RPMI7951 (cell line): ENCODE results near the gene TPPP. TPM values are rescaled to one million over a fixed set of nuclear protein-coding genes. Genes with fewer than 3 reads are reported as not detected.

Experiments
- DNase-seq: peaks from one replicate; pipeline ENCODE4 v3.0.0-alpha.2; 2012; ENCODE audit warnings: low read depth
- total RNA-seq: library from RNA; depleted of rRNA; stranded (reverse); fragments of >200 nt; shearing (Covaris generic); gene quantifications from 2 replicates; pipeline ENCODE4 v1.2.3, GENCODE V29; 2014

The TPPP gene
- total RNA-seq, 1 experiment from 2014 or later, result 0.72 TPM

GRCh38 chr5:665541-665955 lies 27.6 kb downstream of the TPPP start:
- no peak for DNase-seq

- DNase-seq, result no peak
Observed at GRCh38 chr5:664994-665360, 28.2 kb downstream of the TPPP start.

DNA sequence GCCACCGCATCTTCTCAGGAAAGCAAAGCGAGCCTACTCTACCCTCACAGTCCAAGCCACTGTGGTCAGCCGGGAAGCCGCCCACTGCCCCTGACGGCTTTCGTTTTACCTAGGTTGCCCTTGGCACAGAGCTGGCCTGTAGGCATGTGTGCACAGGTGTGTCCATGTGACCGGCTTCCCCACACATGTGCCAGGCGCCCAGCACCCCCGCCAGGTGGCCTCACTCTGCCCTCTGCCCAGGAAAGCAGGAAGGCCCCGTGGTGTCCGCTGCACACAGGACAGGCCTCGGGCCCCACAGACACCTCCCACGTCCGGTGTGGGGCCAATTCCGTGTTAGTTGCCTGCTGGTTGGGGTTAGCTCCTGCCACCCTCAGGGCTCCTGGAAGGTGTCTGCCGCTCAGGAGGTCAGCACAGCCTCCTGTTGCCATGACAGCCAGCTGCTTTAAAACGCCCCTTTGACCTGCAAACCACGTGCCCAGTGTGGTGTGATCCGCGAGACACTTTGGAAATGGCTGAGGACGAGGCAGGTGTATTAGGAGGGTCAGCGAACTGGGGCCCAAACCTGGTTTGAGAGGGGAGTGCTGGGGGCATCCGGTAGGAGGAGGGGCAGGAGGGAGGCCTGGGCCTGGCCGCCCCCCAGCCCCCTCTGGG lies 28.7 kb downstream of the TPPP start:
- DNase-seq, result no peak

- no peak for DNase-seq
Observed at GRCh38 chr5:663436-664342, 29.5 kb downstream of the TPPP start.

- no peak for DNase-seq
Observed at GRCh38 chr5:662751-663435, 30.3 kb downstream of the TPPP start.

DNA sequence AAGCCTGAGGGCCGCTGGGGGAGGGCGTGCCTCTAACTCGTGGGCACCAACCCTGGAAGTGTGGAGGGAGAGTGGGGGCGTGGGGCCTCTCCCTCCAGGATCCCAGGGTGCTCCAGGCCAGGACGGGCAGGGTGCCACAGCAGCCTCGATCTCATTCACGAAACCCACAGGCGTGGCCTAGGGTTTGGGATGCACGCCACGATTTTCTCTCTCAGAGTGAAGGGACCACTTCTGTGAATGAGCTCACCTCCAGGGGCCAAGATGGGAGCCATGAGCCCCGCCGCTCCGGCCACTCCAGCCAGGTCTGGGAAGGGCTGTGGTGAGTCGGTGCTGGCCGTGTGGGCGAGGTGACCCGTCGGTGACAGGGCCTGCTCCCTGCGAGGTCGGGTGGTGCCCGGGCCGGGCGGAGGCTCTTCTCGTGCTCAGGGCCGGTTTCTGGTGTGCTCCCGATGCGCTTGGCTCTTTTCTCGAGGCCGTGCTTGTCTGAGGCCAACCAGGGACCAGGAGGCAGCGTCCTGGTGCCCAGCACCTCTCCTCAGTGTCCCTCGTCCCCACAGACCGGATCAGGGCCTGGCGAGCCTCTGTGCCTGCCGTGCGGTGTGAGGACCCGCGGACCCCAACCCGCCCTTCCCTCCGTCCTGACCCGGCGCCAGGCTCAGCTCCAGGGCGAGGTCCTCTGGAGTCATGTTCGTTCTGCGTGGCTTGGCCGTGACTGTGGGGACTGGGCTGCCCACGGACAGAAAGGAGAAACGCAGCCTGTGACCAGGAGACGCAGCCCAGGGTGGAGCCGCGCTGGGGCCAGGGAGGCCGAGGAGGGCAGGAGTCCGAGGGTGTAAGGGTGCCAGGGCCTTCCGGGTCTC lies 31.0 kb downstream of the TPPP start:
- no peak for DNase-seq

GRCh38 chr5:660491-661030 lies 32.6 kb downstream of the TPPP start:
- no peak for DNase-seq

DNA sequence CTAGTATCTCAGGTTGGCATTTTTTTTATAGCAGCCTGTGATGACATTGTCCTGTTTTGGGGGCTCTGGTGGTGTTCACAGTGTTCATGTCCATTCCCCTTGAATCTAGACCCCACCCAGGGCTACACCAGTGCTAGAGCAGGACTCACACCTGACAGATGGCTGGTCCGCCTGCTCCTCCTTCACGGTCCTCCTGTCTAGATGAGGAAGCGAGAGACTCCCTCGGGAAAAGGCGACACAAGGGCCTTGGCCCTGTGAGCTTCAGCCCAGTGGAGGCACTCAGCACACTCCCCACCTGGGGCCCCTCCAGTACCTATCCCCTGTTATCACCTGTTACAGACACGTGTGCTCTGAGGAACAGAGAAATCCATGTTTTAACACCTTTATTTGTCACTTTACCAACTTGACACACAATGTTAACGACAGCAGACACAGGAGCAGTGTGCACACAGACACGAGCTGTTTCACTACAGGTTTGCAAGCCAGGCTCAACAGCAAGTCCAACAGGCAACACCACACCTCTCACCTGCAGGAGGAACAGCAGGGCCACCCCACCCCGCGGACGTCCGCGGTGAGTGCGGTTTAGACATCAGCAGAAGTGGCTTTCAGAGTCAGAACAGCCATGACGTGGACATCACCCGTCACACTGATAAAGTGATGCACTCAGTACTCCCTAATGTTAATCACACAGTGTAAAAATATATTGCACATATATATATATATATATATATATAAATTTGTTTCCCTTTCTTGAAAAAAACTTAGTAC lies 33.5 kb downstream of the TPPP start:
- DNase-seq, result no peak

DNA sequence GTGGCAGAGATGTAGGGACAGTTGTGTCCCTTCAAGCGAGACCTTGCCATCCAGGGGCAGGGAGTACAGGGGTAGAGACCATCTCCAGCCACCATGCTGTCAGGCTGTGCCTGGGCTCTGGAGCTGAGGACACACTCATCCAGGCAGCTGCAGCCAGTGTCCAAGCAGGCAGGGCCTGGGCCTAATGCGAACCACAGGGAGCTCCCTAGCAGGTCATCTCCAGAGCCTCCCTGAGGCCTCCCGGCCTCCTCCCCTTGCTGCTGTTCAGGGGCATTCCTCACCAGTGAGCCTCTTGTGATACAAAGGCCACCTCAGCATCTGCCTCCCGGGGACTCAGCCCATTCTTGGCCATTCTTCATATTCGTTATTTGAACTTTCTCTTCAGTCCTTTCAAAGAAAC lies 35.0 kb downstream of the TPPP start:
- DNase-seq, result no peak

GRCh38 chr5:657570-657969 lies 35.6 kb downstream of the TPPP start:
- DNase-seq, result peak; percentile 87

- DNase-seq, result no peak
Observed at GRCh38 chr5:655406-655805, 37.7 kb downstream of the TPPP start.

DNA sequence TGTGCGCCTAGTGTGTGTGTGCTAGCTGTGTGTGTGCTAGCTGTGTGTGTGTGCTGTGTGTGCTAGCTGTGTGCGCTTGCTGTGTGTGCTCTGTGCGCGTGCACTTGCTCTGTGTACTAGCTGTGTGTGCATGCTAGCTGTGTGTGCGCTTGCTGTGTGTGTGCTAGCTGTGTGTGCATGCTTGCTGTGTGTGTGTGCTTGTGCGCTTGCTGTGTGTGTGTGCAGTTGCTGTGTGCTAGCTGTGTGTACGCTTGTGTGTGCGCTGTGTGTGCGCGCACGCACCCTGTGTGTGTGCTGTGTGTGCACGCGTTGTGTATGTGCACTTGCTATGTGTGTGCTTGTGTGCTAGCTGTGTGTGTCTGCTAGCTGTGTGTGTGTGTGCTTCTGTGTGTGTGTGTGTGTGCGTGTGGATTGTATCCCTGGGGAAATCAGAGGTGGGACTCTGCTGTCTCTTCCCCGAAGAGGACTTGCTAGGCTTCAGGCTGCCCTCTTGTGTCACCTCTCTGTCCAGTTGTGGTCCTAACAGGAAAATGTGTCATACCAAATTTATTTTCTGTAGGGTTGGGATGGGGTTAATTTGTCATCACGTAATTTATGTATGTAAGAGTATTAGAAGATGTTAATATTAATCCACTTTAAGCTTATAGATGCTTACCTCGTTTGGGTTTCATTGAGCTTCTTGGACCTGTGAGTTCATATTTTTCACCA lies 38.9 kb downstream of the TPPP start:
- DNase-seq, result no peak

- no peak for DNase-seq
Observed at GRCh38 chr5:652773-653350, 40.3 kb downstream of the TPPP start.

- DNase-seq, result no peak
Observed at GRCh38 chr5:652023-652515, 41.1 kb downstream of the TPPP start.

DNA sequence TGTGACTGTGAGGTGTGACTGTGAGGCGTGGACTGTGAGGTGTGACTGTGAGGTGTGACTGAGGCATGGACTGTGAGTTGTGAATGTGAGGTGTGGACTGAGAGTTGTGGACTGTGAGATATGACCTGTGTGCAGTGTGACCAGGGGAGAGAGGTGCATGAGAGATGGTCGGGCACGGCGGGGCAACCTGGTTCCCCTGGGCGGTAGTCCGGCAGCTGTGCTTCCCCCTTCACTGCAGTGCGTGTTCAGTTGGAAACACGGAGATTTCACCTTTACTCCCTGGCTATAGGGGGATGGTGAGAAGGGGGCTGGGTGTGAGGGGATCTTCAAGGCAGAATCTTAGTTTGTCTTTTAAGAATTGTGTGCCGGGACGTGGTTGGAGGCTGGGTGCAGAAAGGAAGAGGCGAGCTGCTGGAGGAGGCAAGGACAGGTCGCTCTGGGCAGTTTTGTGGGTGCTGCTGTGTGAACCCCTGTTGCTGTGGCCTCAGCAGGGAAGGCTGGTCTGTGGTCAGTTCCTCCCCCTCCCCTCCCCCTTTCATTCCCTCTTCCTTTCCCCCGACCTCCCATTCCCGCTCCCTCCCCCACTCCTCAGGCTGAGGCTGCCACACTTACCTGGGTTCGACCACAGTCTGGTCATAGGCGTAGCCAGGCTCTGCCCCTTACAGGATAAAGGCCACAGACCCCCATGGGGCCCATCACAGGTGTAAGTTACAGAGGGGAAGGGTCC lies 41.7 kb downstream of the TPPP start:
- no peak for DNase-seq

GRCh38 chr5:647727-648126 lies 45.4 kb downstream of the TPPP start:
- DNase-seq, result no peak

DNA sequence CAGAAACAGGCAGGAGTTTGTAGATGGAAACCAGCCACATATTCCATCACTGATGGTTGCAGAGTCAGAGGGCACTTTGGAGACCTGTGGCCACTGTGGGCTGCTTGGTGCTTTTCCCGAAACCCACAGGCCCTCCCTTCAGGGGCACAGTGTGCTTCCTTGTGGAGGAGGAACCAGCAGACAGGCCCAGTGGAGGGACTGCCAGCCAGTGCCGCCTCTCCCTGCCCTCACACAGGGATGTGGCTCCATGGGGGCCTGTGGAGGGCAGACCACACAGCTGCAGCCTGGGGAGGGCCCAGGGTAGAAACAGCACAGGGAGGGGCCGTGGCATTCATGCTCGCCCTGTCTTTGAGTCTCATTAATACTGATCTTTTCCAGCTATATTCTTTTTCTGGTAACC lies 45.8 kb downstream of the TPPP start:
- no peak for DNase-seq

DNA sequence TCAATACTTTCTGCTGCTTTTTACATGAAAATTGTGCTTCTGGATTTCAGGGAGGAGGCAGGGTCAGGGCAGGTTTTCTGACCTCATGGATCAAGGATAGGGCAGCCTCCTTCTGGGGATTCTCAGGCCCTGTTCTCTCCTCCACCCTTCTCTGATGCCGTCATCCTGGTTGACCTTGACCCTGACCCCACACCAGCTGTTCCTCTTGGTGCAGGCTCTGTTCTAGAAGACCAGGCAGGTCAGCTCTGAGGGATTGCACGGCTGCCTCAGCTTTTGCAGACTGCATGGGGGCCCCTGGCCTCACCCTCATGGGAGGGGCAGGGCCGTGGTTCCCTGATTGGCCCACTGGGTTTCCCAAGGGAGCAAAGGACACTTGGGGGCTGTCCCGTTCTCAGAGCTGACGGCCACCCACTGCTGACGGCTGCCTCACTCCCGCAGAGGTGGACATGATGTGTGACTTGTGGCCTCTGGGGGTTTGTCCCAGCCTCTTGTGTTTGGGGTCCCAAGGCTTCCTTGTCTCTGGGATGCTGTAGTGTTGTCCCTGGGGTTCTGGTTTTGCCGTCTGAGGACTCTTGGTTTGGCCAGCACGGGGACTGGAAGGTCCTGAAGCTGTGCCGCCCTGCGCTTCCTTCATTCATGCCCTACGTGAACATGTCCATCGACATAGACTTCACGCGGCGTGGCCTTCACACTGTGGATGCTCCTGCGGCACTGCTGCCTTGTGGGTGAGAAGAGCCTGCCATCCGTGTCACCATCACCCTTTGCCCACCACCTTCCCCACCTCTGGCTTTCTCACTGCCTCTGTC lies 46.6 kb downstream of the TPPP start:
- no peak for DNase-seq
